ENCODE results near the gene DPP7.

GRCh38 chr9:137129456-137130175 is 15.1 kb upstream of the DPP7 start:
- TF ChIP-seq, protein P1, sequence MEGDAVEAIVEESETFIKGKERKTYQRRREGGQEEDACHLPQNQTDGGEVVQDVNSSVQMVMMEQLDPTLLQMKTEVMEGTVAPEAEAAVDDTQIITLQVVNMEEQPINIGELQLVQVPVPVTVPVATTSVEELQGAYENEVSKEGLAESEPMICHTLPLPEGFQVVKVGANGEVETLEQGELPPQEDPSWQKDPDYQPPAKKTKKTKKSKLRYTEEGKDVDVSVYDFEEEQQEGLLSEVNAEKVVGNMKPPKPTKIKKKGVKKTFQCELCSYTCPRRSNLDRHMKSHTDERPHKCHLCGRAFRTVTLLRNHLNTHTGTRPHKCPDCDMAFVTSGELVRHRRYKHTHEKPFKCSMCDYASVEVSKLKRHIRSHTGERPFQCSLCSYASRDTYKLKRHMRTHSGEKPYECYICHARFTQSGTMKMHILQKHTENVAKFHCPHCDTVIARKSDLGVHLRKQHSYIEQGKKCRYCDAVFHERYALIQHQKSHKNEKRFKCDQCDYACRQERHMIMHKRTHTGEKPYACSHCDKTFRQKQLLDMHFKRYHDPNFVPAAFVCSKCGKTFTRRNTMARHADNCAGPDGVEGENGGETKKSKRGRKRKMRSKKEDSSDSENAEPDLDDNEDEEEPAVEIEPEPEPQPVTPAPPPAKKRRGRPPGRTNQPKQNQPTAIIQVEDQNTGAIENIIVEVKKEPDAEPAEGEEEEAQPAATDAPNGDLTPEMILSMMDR (IDR thresholded peaks at IDR 0.05) = peak in 1 of 4 experiments; percentile 6
- TF ChIP-seq POLR2A (IDR thresholded peaks at IDR 0.05) = no peak
